Measurements from ENCODE around the gene GRIK3. TPM values are rescaled to one million over a fixed set of nuclear protein-coding genes. Genes with fewer than 3 reads are reported as not detected.

The GRIK3 gene
- total RNA-seq, 1 experiment from 2014 or later: 5.5 TPM

GRCh38 chr1:36911561-36912364 lies 122.6 kb downstream of the GRIK3 start (continued):
- no peak for TF ChIP-seq CDX4 (CRISPR knock-in tag; IDR thresholded peaks at IDR 0.05; ENCODE audit: borderline replicate concordance)
- TF ChIP-seq ESRRA (CRISPR knock-in tag; IDR thresholded peaks at IDR 0.05; ENCODE audit: borderline replicate concordance): no peak
- no peak for TF ChIP-seq SMAD4 (CRISPR knock-in tag; IDR thresholded peaks at IDR 0.05)
- TF ChIP-seq FOXK1 (CRISPR knock-in tag; IDR thresholded peaks at IDR 0.05): no peak
- no peak for TF ChIP-seq TEAD4 (CRISPR knock-in tag; IDR thresholded peaks at IDR 0.05)
- no peak for TF ChIP-seq TP53 (CRISPR knock-in tag; IDR thresholded peaks at IDR 0.05)
- TF ChIP-seq CREM (CRISPR knock-in tag; IDR thresholded peaks at IDR 0.05): no peak
- no peak for TF ChIP-seq ETV6 (CRISPR knock-in tag; IDR thresholded peaks at IDR 0.05)

GRCh38 chr1:36910886-36911540 lies 123.3 kb downstream of the GRIK3 start:
- H3K27ac Mint-ChIP-seq: no peak overlapping the region
- H3K4me1 Mint-ChIP-seq: peaks cover 16% of the 10 kb centered on the region
- POLR2A ChIA-PET: no interaction called here
- no peak for TF ChIP-seq ZBTB43 (CRISPR knock-in tag; IDR thresholded peaks at IDR 0.05)
- no peak for TF ChIP-seq ZSCAN18 (CRISPR knock-in tag; IDR thresholded peaks at IDR 0.05)
- no peak for TF ChIP-seq GTF2I (CRISPR knock-in tag; conservative IDR thresholded peaks at IDR 0.05)
- no peak for TF ChIP-seq ZNF671 (CRISPR knock-in tag; IDR thresholded peaks at IDR 0.05)
- no peak for TF ChIP-seq RORB (CRISPR knock-in tag; IDR thresholded peaks at IDR 0.05)
- TF ChIP-seq ZNF423 (CRISPR knock-in tag; IDR thresholded peaks at IDR 0.05): no peak
- peaks cover 6% of the 10 kb centered on the region for H3K27me3 Mint-ChIP-seq (ENCODE audit: low read depth)
- DNase-seq (ENCODE audit: low spot score): no peak
- CTCF ChIA-PET: interaction anchor here (0.8 to 0.9 kb wide), 2 partner anchors 47 to 335 kb away, joined by 3 to 4 read pairs; no protein-coding TSS in a partner anchor
- H3K36me3 Mint-ChIP-seq: peaks cover 13% of the 10 kb centered on the region
- ATAC-seq: no peak
- H3K9me3 Mint-ChIP-seq: peaks cover 18% of the 10 kb centered on the region
- no peak overlapping the region for H3K4me3 Mint-ChIP-seq

GRCh38 chr1:36909946-36910725 lies 124.2 kb downstream of the GRIK3 start:
- POLR2A ChIA-PET: no interaction called here
- DNase-seq (ENCODE audit: low spot score): no peak
- TF ChIP-seq MLX (CRISPR knock-in tag; IDR thresholded peaks at IDR 0.05) (no peak), SMAD4 (CRISPR knock-in tag; IDR thresholded peaks at IDR 0.05) (no peak), SP1 (CRISPR knock-in tag; conservative IDR thresholded peaks at IDR 0.05) (no peak), ATF3 (CRISPR knock-in tag; conservative IDR thresholded peaks at IDR 0.05) (no peak), NR2C2 (CRISPR knock-in tag; IDR thresholded peaks at IDR 0.05) (no peak), STAT6 (CRISPR knock-in tag; conservative IDR thresholded peaks at IDR 0.05; ENCODE audit: low read depth) (no peak), TCF7 (CRISPR knock-in tag; IDR thresholded peaks at IDR 0.05; ENCODE audit: low read depth) (no peak), FOXK1 (CRISPR knock-in tag; IDR thresholded peaks at IDR 0.05) (no peak), ZBTB43 (CRISPR knock-in tag; IDR thresholded peaks at IDR 0.05) (no peak), CDX4 (CRISPR knock-in tag; IDR thresholded peaks at IDR 0.05; ENCODE audit: borderline replicate concordance) (no peak), GRHL2 (CRISPR knock-in tag; IDR thresholded peaks at IDR 0.05; ENCODE audit: insufficient replicate concordance, severe bottlenecking) (no peak)

More at GRCh38 chr1:36909946-36910725, 124.2 kb downstream of the GRIK3 start:
- peaks cover 16% of the 10 kb centered on the region for H3K4me1 Mint-ChIP-seq
- CTCF ChIA-PET: interaction anchor here (0.7 kb wide), 1 partner anchor 198 kb away, joined by 6 read pairs; no protein-coding TSS in a partner anchor
- H3K27ac Mint-ChIP-seq: no peak overlapping the region
- H3K27me3 Mint-ChIP-seq (ENCODE audit: low read depth): no peaks in the 10 kb centered on the region; the same call in 1 of the 2 replicates
- ATAC-seq: no peak; the same call in 1 of the 2 replicates
- H3K36me3 Mint-ChIP-seq: peaks cover 5% of the 10 kb centered on the region; the same call in 1 of the 2 replicates
- no peak overlapping the region for H3K4me3 Mint-ChIP-seq
- H3K9me3 Mint-ChIP-seq: peaks cover 9% of the 10 kb centered on the region

Measured in WTC11 (cell line).